GM12872 (cell line): ENCODE results near the gene BLACAT1.

Experiments
- CTCF ChIP-seq: IDR thresholded peaks from 3 replicates; pipeline ENCODE4 v1.5.1; 2011; ENCODE audit warnings: low read depth, mild to moderate bottlenecking, low read length, moderate library complexity; ENCODE audit not compliant: insufficient read depth

The BLACAT1 gene

GRCh38 chr1:205445646-205445935 is 10.3 kb downstream of the BLACAT1 start:
- no peak for TF ChIP-seq CTCF

GRCh38 chr1:205444931-205445645 is 10.8 kb downstream of the BLACAT1 start:
- no peak for TF ChIP-seq CTCF

- TF ChIP-seq CTCF: no peak
Measured at GRCh38 chr1:205444300-205444930, 11.4 kb downstream of the BLACAT1 start.

GRCh38 chr1:205443585-205444299 is 12.1 kb downstream of the BLACAT1 start:
- TF ChIP-seq CTCF: no peak

GRCh38 chr1:205442051-205442725 is 13.7 kb downstream of the BLACAT1 start:
- no peak for TF ChIP-seq CTCF

GRCh38 chr1:205441716-205442050 is 14.2 kb downstream of the BLACAT1 start:
- no peak for TF ChIP-seq CTCF

GRCh38 chr1:205441318-205441633 is 14.6 kb downstream of the BLACAT1 start:
- TF ChIP-seq CTCF: no peak
